Esophagus squamous epithelium (tissue), 5 donors: ENCODE data around the gene SLC2A5. TPM values are rescaled to one million over a fixed set of nuclear protein-coding genes. Genes with fewer than 3 reads are reported as not detected.

Experiments
- DNase-seq: peaks from one replicate; lab custom pipeline; 2025; lab: John Stamatoyannopoulos, UW
- H3K27ac ChIP-seq, 4 donors: fragments of 200-600 bp; sonication (generic); one replicate each; pipeline ENCODE4 v1.5.1; 2016 to 2019; ENCODE audit warnings: mild to moderate bottlenecking in 1 of 4
- H3K27me3 ChIP-seq, 4 donors: fragments of 200-600 bp; sonication (generic); 1 replicate in 3 of 4; 2 replicates in 1 of 4; pipeline versions ENCODE4 v1.5.1 to v1.6.0; 2017 to 2021; ENCODE audit warnings: antibody characterized with exemption in 1 of 4
- H3K36me3 ChIP-seq, 3 donors: fragments of 200-600 bp; sonication (generic); one replicate each; pipeline ENCODE4 v1.5.1; 2016 to 2019
- H3K4me1 ChIP-seq, 3 donors: fragments of 200-600 bp; sonication (generic); one replicate each; pipeline ENCODE4 v1.5.1; 2017 to 2019
- H3K4me3 ChIP-seq, 4 donors: fragments of 200-600 bp; sonication (generic); 1 replicate in 3 of 4; 2 replicates in 1 of 4; pipeline ENCODE4 v1.5.1; 2016 to 2019; ENCODE audit warnings: mild to moderate bottlenecking in 2 of 4, moderate library complexity in 1 of 4
- H3K9me3 ChIP-seq, 3 donors: fragments of 200-600 bp; sonication (generic); one replicate each; pipeline ENCODE4 v1.5.1; 2016 to 2019
- CTCF ChIP-seq, 6 experiments: fragments of 450-650 bp in 4 of 6; fragments of 200-600 bp in 2 of 6; sonication (generic) in 2 of 6; IDR thresholded peaks; one replicate each; pipeline ENCODE4 v1.5.1; 2016 to 2019; ENCODE audit warnings: antibody characterized with exemption in 6 of 6, mild to moderate bottlenecking in 4 of 6, moderate library complexity in 4 of 6
- POLR2A ChIP-seq, 4 donors: fragments of 450-650 bp; IDR thresholded peaks; one replicate each; pipeline ENCODE4 v1.6.1; 2017; ENCODE audit warnings: antibody characterized with exemption in 4 of 4, mild to moderate bottlenecking in 4 of 4, moderate library complexity in 3 of 4
- WGBS, 2 donors: methylation state at CpG; one replicate each; pipeline ENCODE4 v1.1.5; 2018; 5-methylcytosine and 5-hydroxymethylcytosine counted together
- intact Hi-C: fragments of 100-400 bp; cut with DNase I; formaldehyde crosslinking; loops from one replicate; pipeline ENCODE4 v1.15.0; 2022
- total RNA-seq, 4 donors: library from RNA; depleted of rRNA; stranded (reverse); fragments of >200 nt; gene quantifications; one replicate each; pipeline ENCODE4 v1.1.0, GENCODE V29; 2016
- donor health status: DM: yes; HTN: yes; CAD: no.

SLC2A5 gene
- total RNA-seq, 4 donors from 2014 or later: 1.9 to 7.1 (median 4.2) TPM

DNA sequence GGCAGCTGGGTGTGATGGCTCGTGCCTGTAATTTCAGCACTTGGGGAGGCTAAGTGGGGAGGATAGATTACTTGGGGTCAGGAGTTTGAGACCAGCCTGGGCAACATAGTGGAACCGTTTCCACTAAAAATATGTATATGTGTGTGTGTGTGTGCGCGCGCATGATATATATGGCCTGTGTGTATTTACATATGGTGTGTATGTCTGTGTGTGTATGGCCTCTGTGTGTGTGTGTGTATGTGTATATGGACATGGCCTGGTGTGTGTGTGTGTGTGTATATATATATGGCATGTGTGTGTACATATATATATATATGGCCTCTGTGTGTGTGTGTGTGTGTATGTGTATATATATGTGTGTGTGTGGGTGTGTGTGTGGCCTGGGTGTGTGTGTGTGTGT lies 27.2 kb downstream of the SLC2A5 start:
- no peak overlapping the region for H3K4me3 ChIP-seq
- peaks cover 0 to 14% (median 0%) of the 10 kb centered on the region in 3 donors for H3K4me1 ChIP-seq
- no peak for DNase-seq
- TF ChIP-seq POLR2A (IDR thresholded peaks at IDR 0.05) (no peak), CTCF (IDR thresholded peaks at IDR 0.05) (no peak)
- WGBS, 2 donors: 84 to 85% methylated on average over 5 of the region's 5 CpGs
- no peak overlapping the region for H3K27ac ChIP-seq
- intact Hi-C loops: no loop called here
- peaks cover 0 to 11% (median 0%) of the 10 kb centered on the region in 3 donors for H3K36me3 ChIP-seq
- H3K27me3 ChIP-seq: no peaks in the 10 kb centered on the region
- no peaks in the 10 kb centered on the region for H3K9me3 ChIP-seq

DNA sequence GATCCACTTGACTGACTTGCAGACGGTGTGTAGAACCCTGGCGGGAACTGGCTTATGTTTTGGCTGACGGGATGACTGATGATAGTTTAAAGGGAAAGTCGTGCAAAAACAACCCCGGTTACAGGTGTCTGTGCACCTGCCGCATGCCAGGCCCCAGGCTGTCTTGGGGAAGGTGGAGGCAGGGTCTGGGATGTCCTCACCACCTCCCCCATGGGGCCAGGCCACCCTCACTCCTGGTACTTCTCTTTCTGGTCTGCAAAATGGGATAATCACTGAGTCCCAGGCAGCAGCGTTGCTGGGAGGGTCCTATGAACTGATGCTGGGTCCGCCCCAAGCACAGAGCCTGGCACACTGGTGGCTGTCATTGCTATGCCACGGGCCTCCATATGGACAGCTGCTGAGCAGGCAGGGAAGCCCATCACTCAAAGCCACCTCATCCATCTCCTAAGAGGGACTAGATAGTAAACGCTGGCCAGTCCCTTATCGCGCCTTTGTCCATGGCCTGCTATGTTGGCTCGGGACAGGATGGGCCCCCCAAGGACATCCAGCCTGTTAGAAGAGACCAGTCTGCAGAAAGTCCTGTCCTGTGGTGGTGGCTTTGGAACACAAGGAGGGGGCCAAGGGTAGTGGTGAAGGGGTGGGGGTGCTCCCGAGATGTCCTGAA lies 28.2 kb downstream of the SLC2A5 start:
- Histone ChIP-seq H3K27me3 (no peaks in the 10 kb centered on the region), H3K9me3 (no peaks in the 10 kb centered on the region), H3K4me1 (peaks cover 0 to 22% (median 0%) of the 10 kb centered on the region in 3 donors), H3K27ac (no peak overlapping the region), H3K4me3 (no peak overlapping the region), H3K36me3 (peaks cover 0 to 11% (median 0%) of the 10 kb centered on the region in 3 donors)
- intact Hi-C loops: no loop called here
- TF ChIP-seq POLR2A (IDR thresholded peaks at IDR 0.05) (no peak), CTCF (IDR thresholded peaks at IDR 0.05) (no peak)
- WGBS, 2 donors: 68 to 71% methylated on average over 4 to 7 of the region's 14 CpGs
- DNase-seq: no peak

DNA sequence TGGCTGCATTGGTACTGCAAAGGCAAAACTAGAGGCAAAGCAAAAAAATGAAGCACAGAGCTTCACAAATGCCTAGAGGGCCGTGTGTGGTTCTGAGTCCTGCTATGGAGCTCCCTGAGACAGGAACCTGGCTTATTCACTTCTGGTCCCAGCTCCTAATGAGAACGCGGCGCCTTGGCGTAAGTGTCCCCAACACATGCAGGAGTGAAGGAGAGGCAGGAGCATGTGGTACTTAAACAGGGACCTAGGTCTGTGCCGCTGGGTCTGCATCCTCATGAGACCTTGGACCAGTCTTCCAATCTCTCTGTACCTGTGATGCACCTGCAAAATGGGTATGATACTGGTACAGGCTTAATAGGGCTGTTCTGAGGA lies 28.8 kb downstream of the SLC2A5 start:
- TF ChIP-seq POLR2A (IDR thresholded peaks at IDR 0.05) (no peak), CTCF (IDR thresholded peaks at IDR 0.05) (no peak)
- Histone ChIP-seq H3K4me3 (no peak overlapping the region), H3K27ac (no peak overlapping the region), H3K9me3 (peaks cover 0 to 3% (median 0%) of the 10 kb centered on the region in 3 donors), H3K4me1 (peaks cover 0 to 18% (median 0%) of the 10 kb centered on the region in 3 donors), H3K27me3 (no peaks in the 10 kb centered on the region), H3K36me3 (peaks cover 0 to 11% (median 0%) of the 10 kb centered on the region in 3 donors)
- intact Hi-C loops: no loop called here
- 87% methylated on average over 6 of the region's 6 CpGs for WGBS, 2 donors
- no peak for DNase-seq

GRCh38 chr1:9039761-9040658 lies 29.4 kb downstream of the SLC2A5 start:
- Histone ChIP-seq H3K36me3 (peaks cover 0 to 11% (median 0%) of the 10 kb centered on the region in 3 donors), H3K4me3 (no peak overlapping the region), H3K27ac (no peak overlapping the region), H3K9me3 (peaks cover 0 to 9% (median 6%) of the 10 kb centered on the region in 3 donors), H3K4me1 (peaks cover 0 to 18% (median 0%) of the 10 kb centered on the region in 3 donors), H3K27me3 (no peaks in the 10 kb centered on the region)
- DNase-seq: no peak
- intact Hi-C loops: no loop called here
- WGBS, 2 donors: 80 to 87% methylated on average over 3 to 25 of the region's 55 CpGs
- TF ChIP-seq CTCF (IDR thresholded peaks at IDR 0.05) (no peak), POLR2A (IDR thresholded peaks at IDR 0.05) (no peak)
